Common myeloid progenitor, CD34-positive (primary cell): Measurements from ENCODE around the gene FKBP9.

ENCODE experiments used
- CTCF ChIA-PET: fragments of 350-600 bp; sonication (Branson Sonifier 250); formaldehyde crosslinking; loops from one replicate; lab custom pipeline; 2021; ENCODE audit warnings: antibody characterized with exemption; lab: Charles Lee
- POLR2A ChIA-PET: fragments of 350-600 bp; sonication (Branson Sonifier 250); formaldehyde crosslinking; loops from one replicate; lab custom pipeline; 2021; ENCODE audit warnings: antibody characterized with exemption; lab: Charles Lee
- DNase-seq, 3 donors: peaks; one replicate each; pipeline versions ENCODE4 v3.0.0 to v3.0.0-alpha.2; 2013
- H3K27ac ChIP-seq, 2 experiments: 1 replicate in 1 of 2; 2 replicates in 1 of 2; pipeline ENCODE4 v1.7.0; 2013; ENCODE audit warnings: inconsistent platforms in 2 of 2, low read length in 2 of 2, mild to moderate bottlenecking in 2 of 2, low read depth in 1 of 2, moderate library complexity in 1 of 2; ENCODE audit not compliant: severe bottlenecking in 2 of 2, insufficient read depth in 1 of 2, poor library complexity in 1 of 2
- H3K27me3 ChIP-seq, 5 experiments: replicated peaks in 2 of 5; 1 replicate in 3 of 5; 2 replicates in 2 of 5; pipeline versions ENCODE4 v1.6.1 to v1.7.0; 2013; ENCODE audit warnings: low read length in 4 of 5, mild to moderate bottlenecking in 2 of 5, moderate library complexity in 2 of 5, inconsistent platforms in 1 of 5; ENCODE audit not compliant: insufficient read depth in 5 of 5, control insufficient read depth in 4 of 5
- H3K36me3 ChIP-seq, 4 experiments: 1 replicate in 2 of 4; 2 replicates in 2 of 4; pipeline versions ENCODE4 v1.6.1 to v1.7.0; 2013; ENCODE audit warnings: low read length in 3 of 4, control low read depth in 1 of 4, mild to moderate bottlenecking in 1 of 4; ENCODE audit not compliant: control insufficient read depth in 4 of 4, insufficient read depth in 4 of 4
- H3K4me1 ChIP-seq, 4 experiments: 1 replicate in 3 of 4; 2 replicates in 1 of 4; pipeline versions ENCODE4 v1.6.1 to v1.7.1; 2013; ENCODE audit warnings: low read length in 3 of 4, mild to moderate bottlenecking in 3 of 4, control low read depth in 1 of 4, inconsistent platforms in 1 of 4, moderate library complexity in 1 of 4; ENCODE audit not compliant: control insufficient read depth in 4 of 4, insufficient read depth in 4 of 4; ENCODE audit errors: control extremely low read depth in 1 of 4
- H3K4me3 ChIP-seq, 7 experiments: 1 replicate in 4 of 7; 2 replicates in 3 of 7; pipeline versions ENCODE4 v1.5.1 to v1.7.0; 2013; ENCODE audit warnings: mild to moderate bottlenecking in 7 of 7, low read length in 6 of 7, moderate library complexity in 6 of 7, inconsistent platforms in 2 of 7, low read depth in 2 of 7, control low read depth in 1 of 7; ENCODE audit not compliant: insufficient read depth in 4 of 7, control insufficient read depth in 1 of 7; ENCODE audit errors: extremely low read depth in 1 of 7
- H3K9me3 ChIP-seq, 5 experiments: 1 replicate in 4 of 5; 2 replicates in 1 of 5; pipeline versions ENCODE4 v1.6.1 to v1.7.1; 2013; ENCODE audit warnings: low read length in 4 of 5, mild to moderate bottlenecking in 2 of 5, inconsistent platforms in 1 of 5, low read depth in 1 of 5, moderate library complexity in 1 of 5; ENCODE audit not compliant: control insufficient read depth in 4 of 5, insufficient read depth in 2 of 5; ENCODE audit errors: control extremely low read depth in 1 of 5
- WGBS: methylation state at CpG from one replicate; pipeline ENCODE4 v1.1.5; 2013; ENCODE audit not compliant: insufficient coverage; 5-methylcytosine and 5-hydroxymethylcytosine counted together

Gene FKBP9

GRCh38 chr7:33054261-33054964, 97.2 kb downstream of the FKBP9 start:
- peak; percentile 76 to 95 (median 90) for DNase-seq
- Histone ChIP-seq H3K27ac (peak overlapping the region; percentile 85 to 91), H3K9me3 (no peaks in the 10 kb centered on the region), H3K36me3 (peaks cover 0 to 12% (median 0%) of the 10 kb centered on the region in 4 experiments), H3K27me3 (no peaks in the 10 kb centered on the region), H3K4me3 (peak overlapping the region in 4 of 7 experiments; percentile 23 to 61 (median 48)), H3K4me1 (peaks cover 26 to 84% (median 64%) of the 10 kb centered on the region in 4 experiments)
- CTCF ChIA-PET: interaction anchor here (0.8 to 3.8 kb wide), 7 partner anchors 7 to 54 kb away, joined by 3 to 26 read pairs (median 4); partner anchors contain the start of genes NT5C3A and RP9
- POLR2A ChIA-PET: interaction anchor here (1.0 to 1.4 kb wide), 2 partner anchors 8 to 171 kb away, joined by 3 to 7 read pairs; partner anchors contain the start of gene NT5C3A
- no CpG with 5 or more reads among the region's 2 CpGs for WGBS

- Histone ChIP-seq H3K36me3 (peaks cover 0 to 18% (median 2%) of the 10 kb centered on the region in 4 experiments), H3K9me3 (no peaks in the 10 kb centered on the region), H3K4me1 (peaks cover 25 to 84% (median 65%) of the 10 kb centered on the region in 4 experiments), H3K4me3 (peak overlapping the region in 1 of 7 experiments; percentile 23), H3K27me3 (no peaks in the 10 kb centered on the region), H3K27ac (peak overlapping the region; percentile 85 to 91)
- WGBS: 83% methylated on average over 1 of the region's 5 CpGs
- ChIA-PET POLR2A (no interaction called here), CTCF (interaction anchor here (0.6 to 2.8 kb wide), 4 partner anchors 15 to 336 kb away, joined by 3 to 22 read pairs (median 3); no protein-coding TSS in a partner anchor)
- no peak for DNase-seq
Observed at GRCh38 chr7:33055158-33055557, 97.9 kb downstream of the FKBP9 start.
